IMR-90 (cell line): ENCODE results near the gene INF2. TPM values are rescaled to one million over a fixed set of nuclear protein-coding genes. Genes with fewer than 3 reads are reported as not detected.

ENCODE experiments used
- ATAC-seq: fragments of 200-7000 bp; cut with Tn5 transposase; 2 replicates; pipeline ENCODE4 v1.9.1; 2020; ENCODE audit warnings: low read depth, mild to moderate bottlenecking, moderate library complexity
- BruUV-seq: library from RNA; stranded (reverse); fragments of 400-500 nt; replicated peaks from 2 replicates; lab custom pipeline; 2021; lab: Mats Ljungman, UMichigan
- CTCF ChIA-PET: fragments of 300-600 bp; formaldehyde crosslinking; extraction: SDS; loops from one replicate; lab custom pipeline; 2021; ENCODE audit warnings: antibody characterized with exemption; lab: Yijun Ruan, JAX
- POLR2A ChIA-PET: fragments of 300-600 bp; sonication (Branson Sonifier 250); formaldehyde crosslinking; loops from one replicate; lab custom pipeline; 2022; ENCODE audit warnings: antibody characterized with exemption; ENCODE audit not compliant: unreplicated experiment; lab: Charles Lee
- DNase-seq: peaks from one replicate; pipeline ENCODE4 v3.0.0; 2013
- H2AFZ ChIP-seq: replicated peaks from 2 replicates; pipeline ENCODE3; 2013; ENCODE audit warnings: low read length, mild to moderate bottlenecking; ENCODE audit not compliant: poor library complexity
- H2AK5ac ChIP-seq: 2 replicates; pipeline ENCODE4 v1.6.1; 2013; ENCODE audit warnings: low read depth, low read length, inconsistent platforms
- H2AK9ac ChIP-seq: replicated peaks from 2 replicates; pipeline ENCODE3; 2013; ENCODE audit warnings: mild to moderate bottlenecking, low read depth, low read length, moderate library complexity; ENCODE audit not compliant: poor library complexity
- H2BK120ac ChIP-seq: 2 replicates; pipeline ENCODE4 v1.6.1; 2013; ENCODE audit warnings: low read depth, low read length, inconsistent platforms
- H2BK15ac ChIP-seq: 3 replicates; pipeline ENCODE4 v1.6.1; 2013; ENCODE audit warnings: low read depth, low read length, inconsistent platforms
- H2BK20ac ChIP-seq: 2 replicates; pipeline ENCODE4 v1.6.1; 2013; ENCODE audit warnings: low read depth, mild to moderate bottlenecking, inconsistent platforms, low read length, moderate library complexity
- H2BK5ac ChIP-seq: 2 replicates; pipeline ENCODE4 v1.6.1; 2013; ENCODE audit warnings: mild to moderate bottlenecking, low read depth, low read length, inconsistent platforms; ENCODE audit not compliant: poor library complexity, severe bottlenecking
- H3K14ac ChIP-seq: replicated peaks from 2 replicates; pipeline ENCODE4 v1.6.1; 2013; ENCODE audit warnings: low read depth, low read length, inconsistent platforms
- H3K18ac ChIP-seq: 2 replicates; pipeline ENCODE4 v1.6.1; 2013; ENCODE audit warnings: low read depth, low read length, control low read depth
- H3K23ac ChIP-seq: 2 replicates; pipeline ENCODE4 v1.6.1; 2013; ENCODE audit warnings: low read depth, low read length, inconsistent platforms
- H3K27ac ChIP-seq: 2 replicates; pipeline ENCODE4 v1.5.1; 2013; ENCODE audit warnings: mild to moderate bottlenecking, control low read depth, low read length; ENCODE audit not compliant: insufficient read depth
- H3K27me3 ChIP-seq: 2 replicates; pipeline ENCODE4 v1.6.1; 2013; ENCODE audit warnings: low read length; ENCODE audit not compliant: control insufficient read depth, insufficient read depth
- H3K36me3 ChIP-seq: 2 replicates; pipeline ENCODE4 v1.6.1; 2013; ENCODE audit warnings: low read length, mixed read lengths; ENCODE audit not compliant: control insufficient read depth, insufficient read depth
- H3K4ac ChIP-seq: 2 replicates; pipeline ENCODE4 v1.6.1; 2013; ENCODE audit warnings: low read depth, low read length, inconsistent platforms
- H3K4me1 ChIP-seq: 2 replicates; pipeline ENCODE4 v1.6.1; 2013; ENCODE audit warnings: low read length, mixed read lengths; ENCODE audit not compliant: control insufficient read depth, insufficient read depth
- H3K4me2 ChIP-seq: 2 replicates; pipeline ENCODE4 v1.6.1; 2013; ENCODE audit warnings: low read depth, mild to moderate bottlenecking, control low read depth, low read length, moderate library complexity
- H3K4me3 ChIP-seq: 2 replicates; pipeline ENCODE4 v1.5.1; 2013; ENCODE audit warnings: low read depth, mild to moderate bottlenecking, control low read depth, low read length, moderate library complexity; ENCODE audit not compliant: insufficient read depth
- H3K56ac ChIP-seq: 2 replicates; pipeline ENCODE4 v1.6.1; 2013; ENCODE audit warnings: low read length, inconsistent platforms; ENCODE audit not compliant: insufficient read depth; ENCODE audit errors: extremely low read depth
- H3K79me1 ChIP-seq, 2 experiments: 2 replicates each; pipeline ENCODE4 v1.6.1; 2013; ENCODE audit warnings: low read length in 2 of 2, inconsistent platforms in 1 of 2, low read depth in 1 of 2
- H3K9ac ChIP-seq: 2 replicates; pipeline ENCODE4 v1.6.1; 2013; ENCODE audit warnings: low read depth, low read length, control low read depth
- H3K9me1 ChIP-seq: 2 replicates; pipeline ENCODE4 v1.6.1; 2013; ENCODE audit warnings: low read length, inconsistent platforms; ENCODE audit not compliant: insufficient read depth
- H3K9me3 ChIP-seq: 2 replicates; pipeline ENCODE4 v1.6.1; 2013; ENCODE audit warnings: low read length; ENCODE audit not compliant: control insufficient read depth, insufficient read depth
- H4K20me1 ChIP-seq: 2 replicates; pipeline ENCODE4 v1.6.1; 2013; ENCODE audit warnings: low read length, inconsistent platforms; ENCODE audit not compliant: insufficient read depth
- H4K5ac ChIP-seq: 2 replicates; pipeline ENCODE4 v1.6.1; 2013; ENCODE audit warnings: mild to moderate bottlenecking, low read depth, low read length, control low read depth
- H4K8ac ChIP-seq, 2 experiments: 2 replicates each; pipeline ENCODE4 v1.6.1; 2013; ENCODE audit warnings: low read depth in 2 of 2, low read length in 2 of 2, control low read depth in 1 of 2, inconsistent platforms in 1 of 2
- H4K91ac ChIP-seq: 2 replicates; pipeline ENCODE4 v1.6.1; 2013; ENCODE audit warnings: low read depth, low read length, inconsistent platforms; ENCODE audit not compliant: insufficient read depth
- MAZ ChIP-seq: IDR thresholded peaks from 2 replicates; pipeline ENCODE4 v1.6.1; 2012; ENCODE audit warnings: low read depth, mild to moderate bottlenecking, low read length, improper control_type of control experiment, moderate library complexity, borderline replicate concordance
- NFE2L2 ChIP-seq: fragments of 150-350 bp; IDR thresholded peaks from 2 replicates; pipeline ENCODE4 v1.6.1; 2016; ENCODE audit warnings: low read depth, mild to moderate bottlenecking, low read length
- POLR2A ChIP-seq: IDR thresholded peaks from 2 replicates; pipeline ENCODE4 v1.6.1; 2012; ENCODE audit warnings: mild to moderate bottlenecking, low read depth, low read length
- USF2 ChIP-seq: fragments of 150-350 bp; IDR thresholded peaks from 2 replicates; pipeline ENCODE4 v1.6.1; 2017; ENCODE audit warnings: mild to moderate bottlenecking, antibody characterized with exemption, low read length, low read depth
- WGBS, 2 experiments: methylation state at CpG; one replicate each; pipeline versions ENCODE4 v1.1.5 to v1.1.7; 2013; ENCODE audit warnings: missing lambda C conversion rate in 2 of 2; ENCODE audit not compliant: insufficient read length in 1 of 2; ENCODE audit errors: extremely low coverage in 2 of 2; 5-methylcytosine and 5-hydroxymethylcytosine counted together
- dilution Hi-C: fragments of 300-500 bp; cut with HindIII; formaldehyde crosslinking; loops from one replicate; pipeline ENCODE4 v1.14.3; 2018; ENCODE audit warnings: low sequenced_read_pairs; ENCODE audit not compliant: unreplicated experiment
- in situ Hi-C: fragments of 300-500 bp; cut with MboI; formaldehyde crosslinking; loops from 3 replicates; pipeline ENCODE4 v1.14.3; 2019; ENCODE audit warnings: low sequenced_read_pairs, inconsistent platforms, mixed read lengths
- intact Hi-C: fragments of 100-400 bp; cut with micrococcal nuclease; formaldehyde crosslinking; loops from 2 replicates; pipeline ENCODE4 v1.10.0; 2022
- polyA plus RNA-seq, 3 experiments: library from polyadenylated mRNA; depleted of rRNA; stranded (reverse); fragments of >200 nt; gene quantifications; 2 replicates each; pipeline ENCODE4 v1.2.3, GENCODE V29; 2012; ENCODE audit warnings: low replicate concordance in 1 of 3
- total RNA-seq: library from RNA; depleted of rRNA; stranded (reverse); fragments of >200 nt; gene quantifications from 2 replicates; pipeline ENCODE4 v1.2.3, GENCODE V29; 2012

Gene INF2
- total and polyA plus RNA-seq, 2 of the 4 experiments (the other 2 are of a cell fraction) = 16.8 to 62.1 TPM

- in situ Hi-C loops = loop anchor here (5.0 kb wide), 1 partner anchor 50 kb away; no protein-coding TSS in a partner anchor
- no peak overlapping the region for H3K14ac ChIP-seq
- H3K4me1 ChIP-seq = no peaks in the 10 kb centered on the region
- no peak overlapping the region for H4K8ac ChIP-seq
- 71% methylated on average over 7 of the region's 17 CpGs; no CpG with 5 or more reads in 1 of the 2 experiments for WGBS, 2 experiments
- no peak overlapping the region for H3K18ac ChIP-seq
- ChIA-PET CTCF (interaction anchor here (0.9 kb wide), 1 partner anchor 13 kb away, joined by 3 read pairs; no protein-coding TSS in a partner anchor), POLR2A (no interaction called here)
- no peak overlapping the region for H3K4me2 ChIP-seq
- H2AFZ ChIP-seq = no peak overlapping the region
- H3K27ac ChIP-seq = no peak overlapping the region
- no peak overlapping the region for H2BK120ac ChIP-seq
- no peaks in the 10 kb centered on the region for H3K79me1 ChIP-seq
- H3K23ac ChIP-seq = no peak overlapping the region
- H2BK20ac ChIP-seq = no peak overlapping the region
- BruUV-seq = no TSS peak
- H3K9me3 ChIP-seq = peaks cover 19% of the 10 kb centered on the region
- H4K20me1 ChIP-seq = no peaks in the 10 kb centered on the region
- no peak overlapping the region for H2AK9ac ChIP-seq
- DNase-seq = no peak
- TF ChIP-seq NFE2L2 (no peak), USF2 (no peak), POLR2A (no peak), MAZ (no peak)
- no peak for ATAC-seq
- H2AK5ac ChIP-seq = no peak overlapping the region
- intact Hi-C loops = no loop called here
- H3K9me1 ChIP-seq = no peaks in the 10 kb centered on the region
- H3K4ac ChIP-seq = no peak overlapping the region
- peaks cover 15% of the 10 kb centered on the region; the same call in 1 of the 2 replicates for H3K27me3 ChIP-seq
- no peak overlapping the region for H2BK15ac ChIP-seq
- H4K5ac ChIP-seq = no peak overlapping the region
- no peak overlapping the region for H3K9ac ChIP-seq
- no peak overlapping the region for H3K56ac ChIP-seq
- H3K36me3 ChIP-seq = no peaks in the 10 kb centered on the region
- H2BK5ac ChIP-seq = no peak overlapping the region
- no peak overlapping the region for H4K91ac ChIP-seq
- dilution Hi-C loops = no loop called here
- H3K4me3 ChIP-seq = no peak overlapping the region
Measured at GRCh38 chr14:104657563-104658324, 31.7 kb upstream of the INF2 start.
